ENCODE data around the gene RASAL2.
A peak's percentile ranks its signal among the peaks of the same experiment; 100 is the strongest.
"Not testable (repeated sequence)": the region's sequence is repeated elsewhere in the genome, so short reads cannot be mapped to it uniquely, and the experiment has no call there.

The RASAL2 gene

DNA sequence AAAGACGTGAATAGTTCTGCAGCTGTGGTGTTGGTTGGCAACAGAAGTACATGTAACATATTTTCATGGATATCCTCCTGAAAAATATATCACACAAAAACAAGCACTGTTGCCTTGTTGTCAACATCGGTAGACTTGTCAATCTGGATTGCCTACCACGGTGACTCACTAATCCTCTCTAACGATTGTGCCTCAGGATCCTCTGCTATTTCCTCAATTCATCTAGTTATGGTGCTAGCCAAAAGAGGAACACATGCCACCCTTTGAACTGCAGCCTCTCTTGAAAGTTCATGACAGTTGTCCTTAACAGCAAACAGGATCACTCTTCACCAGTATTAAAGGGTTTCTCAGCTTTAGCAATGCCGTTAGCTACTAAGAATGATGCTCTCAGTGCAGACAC is 25.7 kb downstream of the RASAL2 start:
- peak; percentile 47 for DNase-seq (ENCODE audit: low spot score)

- no peak for DNase-seq (ENCODE audit: low spot score)
These were observed 26.2 kb downstream of the RASAL2 start for GRCh38 chr1:178120088-178120487.

DNA sequence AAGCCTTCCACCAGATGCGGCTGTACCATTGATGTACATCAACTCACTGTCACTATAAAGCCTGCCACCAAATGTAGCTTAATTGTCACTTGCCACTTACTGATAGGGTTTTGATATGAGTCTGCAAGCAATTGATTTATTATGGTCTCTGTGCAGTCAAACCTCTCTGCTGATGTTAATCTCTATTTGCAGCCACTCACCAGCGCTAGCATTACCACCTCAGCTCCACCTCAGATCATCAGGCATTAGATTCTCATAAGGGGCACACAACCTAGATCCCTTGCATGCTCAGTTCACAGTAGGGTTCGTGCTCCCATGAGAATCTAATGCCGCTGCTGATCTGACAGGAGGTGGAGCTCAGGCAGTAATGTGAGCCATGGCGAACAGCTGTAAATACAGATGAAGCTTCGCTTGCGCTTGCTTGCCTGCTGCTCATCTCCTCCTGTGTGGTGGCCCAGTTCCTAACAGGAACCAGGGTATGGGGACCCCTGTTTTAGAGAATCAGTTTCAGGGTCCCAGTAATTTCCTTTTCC is 26.7 kb downstream of the RASAL2 start:
- DNase-seq (ENCODE audit: low spot score) = not testable (repeated sequence)

GRCh38 chr1:178121883-178122282 is 28.0 kb downstream of the RASAL2 start:
- no peak for DNase-seq (ENCODE audit: low spot score)

- DNase-seq (ENCODE audit: low spot score) = no peak
These were observed 28.4 kb downstream of the RASAL2 start for GRCh38 chr1:178122283-178122682.

DNA sequence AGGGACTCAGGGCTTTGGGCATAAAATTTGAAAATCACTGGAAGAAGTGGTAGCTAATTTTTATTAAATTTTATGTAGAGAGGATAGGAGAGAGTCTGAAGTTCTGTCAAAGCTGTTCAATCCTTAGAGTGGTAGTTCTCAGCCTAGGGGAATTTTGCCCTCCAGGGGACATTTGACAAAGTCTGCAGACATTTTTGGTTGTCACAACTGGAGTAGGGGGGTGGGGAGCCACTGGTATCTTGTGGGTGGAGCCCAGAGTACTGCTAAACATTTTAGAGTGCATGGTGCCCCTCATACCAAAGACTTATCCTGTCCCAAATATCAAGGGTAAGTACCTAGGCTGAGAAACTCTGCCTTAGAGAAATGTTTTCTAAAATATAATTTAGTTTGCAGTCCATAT is 30.2 kb downstream of the RASAL2 start:
- no peak for DNase-seq (ENCODE audit: low spot score)

GRCh38 chr1:178126261-178126660 is 32.4 kb downstream of the RASAL2 start:
- no peak for DNase-seq (ENCODE audit: low spot score)

GRCh38 chr1:178126741-178127185 is 32.9 kb downstream of the RASAL2 start:
- DNase-seq (ENCODE audit: low spot score) = peak; percentile 14

DNA sequence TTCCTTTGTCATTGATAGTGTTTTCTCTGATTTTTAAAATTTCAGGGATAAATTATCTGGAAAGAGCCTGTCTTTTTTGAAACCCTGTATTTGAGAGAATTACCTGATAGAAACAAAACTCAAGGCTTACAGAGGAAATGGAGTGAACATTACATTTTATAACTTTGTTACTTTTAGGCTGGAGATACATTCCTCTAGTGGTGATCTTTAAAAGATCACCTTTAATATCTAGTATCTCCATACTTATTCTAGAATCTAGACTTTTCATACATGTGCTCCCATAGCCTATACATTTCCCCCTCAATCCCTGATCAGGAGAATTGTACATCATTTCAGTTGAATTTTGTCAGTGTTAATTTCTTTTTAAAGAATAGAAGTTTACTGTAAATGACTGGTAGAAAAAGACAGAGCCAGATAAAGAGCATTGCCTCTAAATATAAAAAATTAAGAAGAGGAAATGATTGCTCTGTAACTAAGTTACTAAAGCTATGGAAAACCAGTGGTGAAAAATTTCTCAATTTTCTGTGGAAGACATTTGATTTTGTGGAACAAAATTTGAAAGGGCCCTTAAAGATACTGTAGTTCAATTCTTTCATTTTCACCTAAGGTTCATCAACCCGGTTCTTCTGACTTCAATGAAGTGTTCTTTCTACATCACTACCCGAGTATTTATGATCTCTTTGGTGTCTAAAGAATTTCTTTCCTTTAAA is 33.7 kb downstream of the RASAL2 start:
- no peak for DNase-seq (ENCODE audit: low spot score)

- DNase-seq (ENCODE audit: low spot score) = no peak
These were observed 39.5 kb downstream of the RASAL2 start for GRCh38 chr1:178133239-178133989.

GRCh38 chr1:178134061-178134460 is 40.2 kb downstream of the RASAL2 start:
- DNase-seq (ENCODE audit: low spot score) = peak; percentile 58

GRCh38 chr1:178137238-178137637 is 43.3 kb downstream of the RASAL2 start:
- peak; percentile 52 for DNase-seq (ENCODE audit: low spot score)

DNA sequence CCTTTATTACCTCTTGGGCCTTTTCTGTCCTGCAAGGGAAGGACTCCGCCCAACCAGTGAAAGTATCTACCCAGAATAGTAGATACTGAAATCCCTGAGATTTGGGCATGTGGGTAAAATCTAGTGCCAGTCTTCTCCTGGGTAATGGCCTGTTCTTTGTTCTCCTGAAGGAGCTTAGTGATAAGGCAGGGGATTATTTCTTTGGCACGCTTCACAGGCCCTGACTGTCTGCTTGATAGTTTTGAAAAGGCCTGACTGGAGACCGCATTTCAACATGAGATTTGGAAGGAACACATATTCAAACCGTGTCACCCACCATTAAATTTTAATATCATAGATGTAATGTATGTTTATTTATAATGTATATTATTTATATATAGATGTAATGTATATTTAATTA is 48.9 kb downstream of the RASAL2 start:
- DNase-seq (ENCODE audit: low spot score) = no peak

GRCh38 chr1:178143730-178144690 is 50.1 kb downstream of the RASAL2 start:
- no peak for DNase-seq (ENCODE audit: low spot score)

DNA sequence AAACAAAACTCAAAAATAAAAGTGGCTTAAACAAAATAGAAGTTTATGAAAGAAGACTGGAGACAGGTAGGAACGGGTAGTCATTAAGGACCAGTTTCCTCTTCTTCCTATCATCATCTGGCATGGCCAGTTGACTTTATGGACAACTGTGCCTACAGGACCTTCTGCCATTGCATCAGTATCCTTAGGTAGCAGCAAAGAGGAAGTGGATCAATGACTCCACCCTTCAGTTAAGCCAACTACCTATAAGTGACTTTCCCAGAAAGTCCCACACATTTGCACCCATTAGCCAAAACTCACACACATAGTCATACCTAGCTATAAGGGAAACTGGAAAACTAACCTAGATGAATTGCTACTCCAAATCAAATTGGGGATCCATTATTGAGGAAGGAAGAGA is 51.7 kb downstream of the RASAL2 start:
- DNase-seq (ENCODE audit: low spot score) = no peak

DNA sequence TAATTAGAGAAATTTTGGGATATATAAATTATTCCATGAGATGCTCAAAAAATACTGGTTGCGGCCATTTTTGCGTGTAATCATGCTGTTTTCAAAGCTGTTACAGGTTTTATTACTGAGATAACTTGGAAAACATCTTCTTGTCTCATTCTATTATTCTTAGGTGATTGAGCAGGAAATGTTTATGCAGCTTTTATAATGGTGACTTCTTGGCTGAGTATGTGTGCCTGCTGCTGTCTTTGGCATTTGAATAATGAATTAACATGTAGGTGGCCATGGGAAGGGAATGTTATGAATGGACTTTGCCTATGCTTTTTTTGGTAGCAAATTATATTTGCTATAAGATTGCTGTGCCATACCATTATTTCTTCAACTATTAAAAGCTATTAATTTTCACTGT is 52.5 kb downstream of the RASAL2 start:
- no peak for DNase-seq (ENCODE audit: low spot score)

DNA sequence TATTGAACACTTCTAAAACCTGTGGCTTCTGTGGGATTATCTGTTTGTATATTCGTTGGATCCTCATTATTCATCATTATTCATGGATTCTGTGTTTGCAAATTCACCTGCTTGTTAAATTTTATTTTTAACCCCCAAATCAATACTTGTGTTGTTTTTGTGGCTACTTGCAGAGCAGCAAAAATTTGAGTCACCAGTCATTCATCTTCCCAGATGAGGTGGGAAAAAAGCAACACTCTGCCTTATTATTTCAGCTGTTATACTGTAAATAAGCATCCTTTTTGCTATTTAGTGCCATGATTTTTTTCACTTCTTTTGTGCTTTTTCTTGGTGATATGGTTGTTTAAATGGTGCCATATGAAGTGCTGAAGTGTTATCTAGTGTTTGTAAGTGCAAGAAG is 56.7 kb downstream of the RASAL2 start:
- DNase-seq (ENCODE audit: low spot score) = no peak

DNA sequence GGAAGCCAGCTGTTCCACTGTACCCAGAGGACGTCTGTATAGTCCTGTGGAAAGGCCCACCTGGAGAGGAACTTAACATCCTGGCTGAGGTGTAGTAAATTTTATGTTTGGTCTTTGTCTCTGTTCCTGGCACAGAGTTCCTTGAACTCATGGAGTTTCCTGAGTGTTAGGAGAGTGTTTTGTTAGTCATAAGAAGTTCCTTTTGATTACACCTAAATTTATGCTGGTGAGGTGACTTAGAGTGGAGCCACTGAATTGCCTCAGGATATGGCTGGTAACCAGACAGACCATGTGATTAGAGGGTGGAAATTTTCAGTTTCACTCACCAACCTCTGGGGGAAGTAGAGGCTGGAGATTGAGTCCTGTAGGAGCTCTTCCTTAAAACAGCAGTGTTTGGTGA is 57.9 kb downstream of the RASAL2 start:
- DNase-seq (ENCODE audit: low spot score) = no peak

GRCh38 chr1:178155481-178156255 is 61.8 kb downstream of the RASAL2 start:
- DNase-seq (ENCODE audit: low spot score) = no peak

DNA sequence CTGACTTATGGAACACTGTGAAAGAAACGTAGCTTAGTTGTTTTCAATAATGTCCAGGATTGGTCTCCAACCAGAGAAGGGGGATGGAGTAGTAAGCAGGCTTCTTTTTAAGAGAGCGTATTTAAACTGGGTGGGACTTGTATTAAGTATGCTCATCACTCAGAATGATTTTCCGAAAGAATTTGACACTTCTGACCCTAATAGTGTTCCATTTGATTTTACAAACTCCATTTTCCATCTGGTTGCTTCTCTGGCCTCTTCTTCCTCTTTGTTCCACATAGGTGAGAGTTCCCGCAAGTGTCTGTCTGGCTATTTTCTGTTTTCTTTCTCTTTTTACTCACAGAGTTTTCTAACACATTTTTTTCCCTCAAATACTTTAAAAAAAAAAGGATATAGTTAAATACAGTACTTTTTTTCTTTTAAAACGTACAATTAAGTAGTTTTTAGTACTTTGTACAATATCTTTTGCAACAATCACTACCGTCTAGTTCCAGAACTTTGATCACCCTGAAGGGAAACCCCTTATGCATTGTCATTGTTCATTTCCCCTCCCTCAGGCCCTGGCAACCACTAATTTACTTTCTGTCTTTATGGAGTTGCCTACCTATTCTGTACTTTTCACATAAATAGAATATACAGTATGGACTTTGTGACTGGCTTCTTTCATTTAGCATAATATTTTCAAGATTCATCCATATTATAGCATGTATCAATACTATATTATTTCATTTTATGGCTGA is 67.0 kb downstream of the RASAL2 start:
- DNase-seq (ENCODE audit: low spot score) = no peak

DNA sequence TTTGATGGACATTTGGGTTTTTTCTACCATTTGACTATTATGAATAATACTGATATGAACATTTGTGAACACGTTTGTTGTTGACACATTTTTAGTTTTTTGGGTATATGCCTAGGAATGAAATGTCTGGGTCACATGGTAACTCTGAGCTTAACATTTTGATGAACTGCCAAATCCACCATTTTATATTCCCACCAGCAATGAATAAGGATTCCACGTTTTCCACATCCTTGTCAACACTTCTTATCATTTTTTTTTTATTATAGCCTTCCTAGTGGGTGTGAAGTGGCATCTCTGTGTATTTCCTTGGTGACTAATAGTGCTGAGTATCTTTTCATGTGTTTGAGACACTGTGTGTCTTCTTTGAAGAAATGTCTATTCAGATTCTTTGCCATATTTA is 67.6 kb downstream of the RASAL2 start:
- no peak for DNase-seq (ENCODE audit: low spot score)

Data from Ammon's horn (tissue), 1 donor.